H1 (cell line): Measurements from ENCODE around the gene LAYN. TPM values are rescaled to one million over a fixed set of nuclear protein-coding genes. Genes with fewer than 3 reads are reported as not detected.

Experiments used
- CTBP2 ChIP-seq: IDR thresholded peaks from 2 replicates; pipeline ENCODE4 v1.7.0; 2011; ENCODE audit warnings: borderline replicate concordance, mild to moderate bottlenecking, moderate library complexity, mixed read lengths, low read length; ENCODE audit not compliant: insufficient read depth, insufficient read length
- RBBP5 ChIP-seq: IDR thresholded peaks from 2 replicates; pipeline ENCODE4 v1.7.1; 2012; ENCODE audit warnings: low read depth, mild to moderate bottlenecking, inconsistent platforms, low read length, moderate library complexity, borderline replicate concordance
- SUZ12 ChIP-seq: fragments of 200-600 bp; sonication (generic); IDR thresholded peaks from 2 replicates; pipeline ENCODE4 v1.6.1; 2012; ENCODE audit warnings: mild to moderate bottlenecking, inconsistent platforms, low read length, moderate library complexity, mixed read lengths
- polyA plus RNA-seq, 7 experiments: library from polyadenylated mRNA; depleted of rRNA in 3 of 7; stranded (reverse) in 5 of 7; unstranded in 2 of 7; fragments of >200 nt in 5 of 7; fragments of 200-250 nt in 2 of 7; gene quantifications; 1 replicate in 5 of 7; 2 replicates in 1 of 7; 4 replicates in 1 of 7; pipeline versions ENCODE4 v1.2.1 to v1.2.3, GENCODE V29; 2011 to 2013; ENCODE audit warnings: missing spikeins in 2 of 7, mixed read lengths in 2 of 7
- total RNA-seq: library from RNA; stranded (reverse); fragmentation: NEBNext Ultra II Directional; extraction: Animal tissue kit (Norgen Biotek cat#: 25700); gene quantifications from 2 replicates; pipeline ENCODE4 v1.2.1, GENCODE V29; 2021

LAYN gene
- total and polyA plus RNA-seq, 2 of the 8 experiments (the other 6 are each of a cell fraction or from before 2014, with no cell fraction given) = 4.2 to 9.3 TPM

GRCh38 chr11:111605681-111606080 lies 65.2 kb downstream of the LAYN start (continued):
- TF ChIP-seq RBBP5 = no peak
- TF ChIP-seq SUZ12 = no peak
- no peak for TF ChIP-seq CTBP2
